22Rv1 (cell line): ENCODE results near the gene MYH10.

Source experiments
- ZFX ChIP-seq: fragments of 450-650 bp; IDR thresholded peaks from 2 replicates; pipeline ENCODE4 v1.6.1; 2017; ENCODE audit warnings: antibody characterized with exemption, borderline replicate concordance
- TF ChIP-seq, protein P1 (sequence below): fragments of 450-650 bp; IDR thresholded peaks from 2 replicates; pipeline ENCODE4 v1.5.1; 2017; ENCODE audit warnings: mild to moderate bottlenecking

GRCh38 chr17:8588877-8589554 is 41.5 kb downstream of the MYH10 start:
- TF ChIP-seq, protein P1, sequence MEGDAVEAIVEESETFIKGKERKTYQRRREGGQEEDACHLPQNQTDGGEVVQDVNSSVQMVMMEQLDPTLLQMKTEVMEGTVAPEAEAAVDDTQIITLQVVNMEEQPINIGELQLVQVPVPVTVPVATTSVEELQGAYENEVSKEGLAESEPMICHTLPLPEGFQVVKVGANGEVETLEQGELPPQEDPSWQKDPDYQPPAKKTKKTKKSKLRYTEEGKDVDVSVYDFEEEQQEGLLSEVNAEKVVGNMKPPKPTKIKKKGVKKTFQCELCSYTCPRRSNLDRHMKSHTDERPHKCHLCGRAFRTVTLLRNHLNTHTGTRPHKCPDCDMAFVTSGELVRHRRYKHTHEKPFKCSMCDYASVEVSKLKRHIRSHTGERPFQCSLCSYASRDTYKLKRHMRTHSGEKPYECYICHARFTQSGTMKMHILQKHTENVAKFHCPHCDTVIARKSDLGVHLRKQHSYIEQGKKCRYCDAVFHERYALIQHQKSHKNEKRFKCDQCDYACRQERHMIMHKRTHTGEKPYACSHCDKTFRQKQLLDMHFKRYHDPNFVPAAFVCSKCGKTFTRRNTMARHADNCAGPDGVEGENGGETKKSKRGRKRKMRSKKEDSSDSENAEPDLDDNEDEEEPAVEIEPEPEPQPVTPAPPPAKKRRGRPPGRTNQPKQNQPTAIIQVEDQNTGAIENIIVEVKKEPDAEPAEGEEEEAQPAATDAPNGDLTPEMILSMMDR: no peak
- TF ChIP-seq ZFX: no peak
